PFSK-1 (cell line): Measurements from ENCODE around the gene BCL7C.

ENCODE experiments used
- FOXP2 ChIP-seq: optimal IDR thresholded peaks from 2 replicates; pipeline ENCODE3; 2011; ENCODE audit warnings: borderline replicate concordance, control low read depth, inconsistent platforms; ENCODE audit not compliant: insufficient read depth; ENCODE audit errors: extremely low read length, extremely low read depth
- POLR2AphosphoS5 ChIP-seq: IDR thresholded peaks from 2 replicates; pipeline ENCODE4 v1.6.1; 2012; ENCODE audit warnings: low read depth, mild to moderate bottlenecking, control low read depth, low read length, moderate library complexity
- REST ChIP-seq, 2 experiments: IDR thresholded peaks; 2 replicates each; pipeline versions ENCODE4 v1.6.1 to v1.8.0; 2011 to 2012; ENCODE audit warnings: low read depth in 2 of 2, low read length in 2 of 2, control low read depth in 1 of 2, inconsistent platforms in 1 of 2, mild to moderate bottlenecking in 1 of 2, moderate library complexity in 1 of 2; ENCODE audit not compliant: insufficient read depth in 1 of 2
- SIN3A ChIP-seq: IDR thresholded peaks from 2 replicates; pipeline ENCODE4 v1.6.1; 2012; ENCODE audit warnings: mild to moderate bottlenecking, low read length, moderate library complexity, borderline replicate concordance; ENCODE audit not compliant: insufficient read depth
- TAF1 ChIP-seq: IDR thresholded peaks from 2 replicates; pipeline ENCODE4 v1.6.1; 2012; ENCODE audit warnings: low read length, control low read depth, borderline replicate concordance; ENCODE audit not compliant: insufficient read depth

The BCL7C gene

GRCh38 chr16:30874821-30875717, 18.8 kb downstream of the BCL7C start:
- peak; percentile 81 for TF ChIP-seq TAF1
- peak; percentile 72; the same call in 1 of the 2 replicates for TF ChIP-seq SIN3A
- peak; percentile 89 for TF ChIP-seq FOXP2
- peak in 1 of 2 experiments; percentile 21; a peak in 1 of 4 replicates for TF ChIP-seq REST (IDR thresholded peaks at IDR 0.05; ENCODE audit: insufficient read depth in 1 of 2, low read depth in 2 of 2, low read length in 2 of 2)
- TF ChIP-seq POLR2AphosphoS5 = peak; percentile 97

GRCh38 chr16:30874244-30874820, 19.5 kb downstream of the BCL7C start:
- TF ChIP-seq POLR2AphosphoS5 = no peak; the same call in 1 of the 2 replicates
- no peak for TF ChIP-seq REST (IDR thresholded peaks at IDR 0.05; ENCODE audit: insufficient read depth in 1 of 2, low read depth in 2 of 2, low read length in 2 of 2)
- TF ChIP-seq TAF1 = no peak
- no peak for TF ChIP-seq FOXP2
- TF ChIP-seq SIN3A = no peak

GRCh38 chr16:30870904-30871303, 23.0 kb downstream of the BCL7C start:
- TF ChIP-seq TAF1 = no peak
- no peak for TF ChIP-seq REST (IDR thresholded peaks at IDR 0.05; ENCODE audit: insufficient read depth in 1 of 2, low read depth in 2 of 2, low read length in 2 of 2)
- TF ChIP-seq FOXP2 = no peak
- no peak for TF ChIP-seq POLR2AphosphoS5

- TF ChIP-seq SIN3A (no peak), REST (IDR thresholded peaks at IDR 0.05; ENCODE audit: insufficient read depth in 1 of 2, low read depth in 2 of 2, low read length in 2 of 2) (no peak), POLR2AphosphoS5 (no peak), TAF1 (no peak), FOXP2 (no peak)
These were observed 26.1 kb downstream of the BCL7C start for GRCh38 chr16:30867747-30868146.
